Bronchial epithelial cell (primary cell): Measurements from ENCODE around the gene MMP2. TPM values are rescaled to one million over a fixed set of nuclear protein-coding genes. Genes with fewer than 3 reads are reported as not detected.

Source experiments
- DNase-seq: peaks from one replicate; pipeline ENCODE4 v3.0.0-alpha.2; 2010; ENCODE audit warnings: low read depth
- FAIRE-seq: peaks from 2 replicates; lab custom pipeline; 2011; peaks lifted over from hg19 to GRCh38; lab: Jason Lieb, UNC
- H3K27me3 ChIP-seq: 2 replicates; pipeline ENCODE4 v1.5.1; 2011; ENCODE audit warnings: low read length; ENCODE audit not compliant: control insufficient read depth, insufficient read depth
- H3K36me3 ChIP-seq: 2 replicates; pipeline ENCODE4 v1.5.1; 2011; ENCODE audit warnings: low read length; ENCODE audit not compliant: control insufficient read depth, insufficient read depth
- H3K4me3 ChIP-seq: 2 replicates; pipeline ENCODE4 v1.5.1; 2011; ENCODE audit warnings: mild to moderate bottlenecking, low read depth, low read length, control low read depth
- total RNA-seq: library from RNA; depleted of rRNA; stranded (reverse); fragments of >200 nt; gene quantifications from 2 replicates; pipeline ENCODE4 v1.2.1, GENCODE V29; 2014
- TF ChIP-seq, protein P1 (sequence below): IDR thresholded peaks from 2 replicates; pipeline ENCODE4 v1.5.1; 2011; ENCODE audit warnings: mild to moderate bottlenecking, moderate library complexity, low read length, control low read depth, inconsistent platforms; ENCODE audit not compliant: insufficient read depth, severe bottlenecking

MMP2 gene
- total RNA-seq, 1 donor from 2014 or later: 12.4 TPM

- FAIRE-seq (no peak), DNase-seq (peak; percentile 27)
- no peaks in the 10 kb centered on the region for H3K36me3 ChIP-seq
- TF ChIP-seq, protein P1, sequence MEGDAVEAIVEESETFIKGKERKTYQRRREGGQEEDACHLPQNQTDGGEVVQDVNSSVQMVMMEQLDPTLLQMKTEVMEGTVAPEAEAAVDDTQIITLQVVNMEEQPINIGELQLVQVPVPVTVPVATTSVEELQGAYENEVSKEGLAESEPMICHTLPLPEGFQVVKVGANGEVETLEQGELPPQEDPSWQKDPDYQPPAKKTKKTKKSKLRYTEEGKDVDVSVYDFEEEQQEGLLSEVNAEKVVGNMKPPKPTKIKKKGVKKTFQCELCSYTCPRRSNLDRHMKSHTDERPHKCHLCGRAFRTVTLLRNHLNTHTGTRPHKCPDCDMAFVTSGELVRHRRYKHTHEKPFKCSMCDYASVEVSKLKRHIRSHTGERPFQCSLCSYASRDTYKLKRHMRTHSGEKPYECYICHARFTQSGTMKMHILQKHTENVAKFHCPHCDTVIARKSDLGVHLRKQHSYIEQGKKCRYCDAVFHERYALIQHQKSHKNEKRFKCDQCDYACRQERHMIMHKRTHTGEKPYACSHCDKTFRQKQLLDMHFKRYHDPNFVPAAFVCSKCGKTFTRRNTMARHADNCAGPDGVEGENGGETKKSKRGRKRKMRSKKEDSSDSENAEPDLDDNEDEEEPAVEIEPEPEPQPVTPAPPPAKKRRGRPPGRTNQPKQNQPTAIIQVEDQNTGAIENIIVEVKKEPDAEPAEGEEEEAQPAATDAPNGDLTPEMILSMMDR: no peak
- H3K27me3 ChIP-seq: no peaks in the 10 kb centered on the region
- H3K4me3 ChIP-seq: no peak overlapping the region
Measured at GRCh38 chr16:55470533-55471371, 8.2 kb upstream of the MMP2 start.

DNA sequence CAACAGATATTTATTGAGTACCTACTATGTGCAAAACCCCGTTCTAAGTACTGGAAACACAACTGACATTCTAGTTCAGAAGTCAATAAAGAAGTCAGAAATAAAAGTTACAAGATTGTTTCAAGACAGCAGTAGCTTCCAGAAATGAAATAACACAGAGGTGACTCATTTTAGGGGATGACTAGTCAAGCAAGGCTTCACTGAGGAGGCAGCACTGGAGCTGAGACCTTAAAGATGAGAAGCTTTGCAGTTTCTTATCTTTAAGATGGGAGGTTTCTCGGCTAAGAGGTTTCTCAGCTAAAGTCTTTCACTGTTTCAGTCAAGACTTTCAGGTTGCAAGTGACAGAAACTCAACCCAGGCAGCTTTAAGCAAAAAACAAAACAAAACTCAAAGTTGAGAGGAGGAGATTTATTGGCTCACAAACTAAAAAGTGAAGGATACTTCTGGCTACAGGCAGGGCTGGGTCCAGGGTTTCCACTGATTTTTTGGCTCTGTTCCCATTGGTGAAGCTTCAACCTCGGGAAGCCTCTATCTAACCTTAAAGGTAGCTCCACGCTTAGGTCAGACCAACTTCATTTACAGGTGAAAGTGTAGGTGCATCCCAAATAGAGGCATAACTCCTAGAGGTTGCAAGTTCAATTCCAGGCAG, 7.4 kb upstream of the MMP2 start:
- Histone ChIP-seq H3K4me3 (no peak overlapping the region), H3K27me3 (no peaks in the 10 kb centered on the region), H3K36me3 (no peaks in the 10 kb centered on the region)
- TF ChIP-seq, protein P1: no peak
- DNase-seq (peak; percentile 85), FAIRE-seq (no peak)

DNA sequence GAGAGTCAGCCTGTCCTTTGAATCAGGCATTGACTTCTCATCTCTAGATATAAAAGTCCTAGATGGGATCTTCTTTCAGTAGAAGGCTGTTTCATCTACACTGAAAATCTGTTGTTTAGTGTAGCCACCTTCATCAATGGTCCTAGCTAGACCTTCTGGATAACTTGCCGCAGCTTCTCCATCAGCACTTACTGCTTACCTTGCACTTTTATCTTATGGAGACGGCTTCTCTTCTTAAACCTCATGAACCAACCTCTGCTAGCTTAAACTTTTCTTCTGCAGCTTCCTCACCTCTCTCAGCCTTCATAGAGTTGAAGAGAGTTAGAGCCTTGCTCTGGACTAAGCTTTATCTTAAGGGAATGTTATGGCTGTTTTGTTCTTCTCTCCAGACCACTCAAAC, 5.4 kb upstream of the MMP2 start:
- DNase-seq (no peak), FAIRE-seq (no peak)
- Histone ChIP-seq H3K27me3 (no peaks in the 10 kb centered on the region), H3K36me3 (no peaks in the 10 kb centered on the region), H3K4me3 (no peak overlapping the region)
- TF ChIP-seq, protein P1: no peak

DNA sequence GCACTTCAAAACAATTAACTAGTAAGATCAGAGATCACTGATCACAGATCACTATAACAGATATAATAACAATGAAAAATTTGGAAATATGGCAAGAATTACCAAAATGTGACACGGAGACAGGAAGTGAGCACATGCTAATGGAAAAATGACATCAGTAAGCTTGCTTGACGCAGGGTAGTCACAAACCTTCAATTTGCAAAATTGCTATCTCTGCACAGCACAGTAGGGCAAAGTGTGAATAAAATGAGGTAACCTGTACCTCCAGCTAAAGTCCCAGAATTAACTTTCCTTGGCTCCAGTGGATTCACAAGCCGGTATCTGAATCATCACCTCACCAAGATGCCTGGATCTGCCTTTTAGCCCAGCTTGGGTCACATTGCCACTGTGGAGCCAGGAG, 4.2 kb upstream of the MMP2 start:
- FAIRE-seq (no peak), DNase-seq (no peak)
- no peak overlapping the region for H3K4me3 ChIP-seq
- TF ChIP-seq, protein P1: no peak
- H3K27me3 ChIP-seq: no peaks in the 10 kb centered on the region
- H3K36me3 ChIP-seq: no peaks in the 10 kb centered on the region

DNA sequence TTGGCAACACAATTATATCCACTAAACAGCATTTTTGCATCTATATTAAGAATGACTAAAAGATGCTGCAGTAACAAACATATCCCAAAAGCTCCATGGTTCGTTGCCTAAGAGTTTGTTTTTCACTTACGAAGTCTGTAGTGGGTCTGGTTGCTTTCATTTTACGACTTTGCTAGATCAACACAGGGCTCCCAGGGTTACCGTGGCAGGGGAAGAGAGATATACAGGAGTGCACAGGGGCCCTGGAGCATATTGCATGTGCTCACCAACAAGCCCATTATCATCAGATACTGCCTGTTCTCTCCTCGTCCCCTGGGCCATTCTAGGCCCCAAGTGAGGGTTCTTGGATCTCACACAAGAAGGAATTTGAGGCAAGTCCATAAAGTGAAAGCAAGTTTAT, 3.1 kb upstream of the MMP2 start:
- Histone ChIP-seq H3K4me3 (no peak overlapping the region), H3K27me3 (no peaks in the 10 kb centered on the region), H3K36me3 (no peaks in the 10 kb centered on the region)
- TF ChIP-seq, protein P1: no peak
- no peak for FAIRE-seq
- DNase-seq: no peak
